Esophagus muscularis mucosa (tissue), 3 donors: ENCODE results near the gene SLC12A6.

Experiments used
- CTCF ChIP-seq, 3 experiments: fragments of 200-600 bp in 2 of 3; fragments of 450-650 bp in 1 of 3; sonication (generic) in 2 of 3; IDR thresholded peaks; one replicate each; pipeline ENCODE4 v1.5.1; 2017 to 2019; ENCODE audit warnings: antibody characterized with exemption in 3 of 3, mild to moderate bottlenecking in 2 of 3, moderate library complexity in 1 of 3
- POLR2A ChIP-seq: fragments of 450-650 bp; IDR thresholded peaks from one replicate; pipeline ENCODE4 v1.6.1; 2017; ENCODE audit warnings: antibody characterized with exemption, moderate library complexity, mild to moderate bottlenecking, low read depth

DNA sequence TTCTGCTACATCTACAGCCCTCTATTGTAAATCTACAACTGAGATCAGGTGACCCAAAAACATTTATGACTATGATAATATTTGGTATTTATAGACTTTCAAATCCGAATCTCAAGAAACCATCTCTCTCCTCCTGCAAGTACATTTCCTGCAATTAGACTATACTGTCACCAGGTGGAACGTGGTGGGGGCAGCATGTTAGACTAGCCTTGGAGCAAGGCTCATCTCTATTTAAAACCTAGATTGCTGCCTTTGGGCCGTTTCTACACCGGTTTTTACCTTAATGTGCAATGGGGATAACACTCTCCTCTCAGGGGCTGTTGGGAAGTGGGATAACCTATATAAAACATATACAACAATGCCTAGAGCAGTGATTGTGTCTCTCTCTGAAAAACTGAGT is 123.9 kb downstream of the SLC12A6 start:
- TF ChIP-seq CTCF (IDR thresholded peaks at IDR 0.05) = no peak
- TF ChIP-seq POLR2A = no peak
